ENCODE measurements around the gene UBL5. TPM values are rescaled to one million over a fixed set of nuclear protein-coding genes. Genes with fewer than 3 reads are reported as not detected.

Gene UBL5
- polyA plus RNA-seq, 1 of the 3 experiments (the other 2 are of a cell fraction) = 2,602 TPM

GRCh38 chr19:9848762-9849161, 21.0 kb downstream of the UBL5 start:
- TF ChIP-seq SMC3 (IDR thresholded peaks at IDR 0.05; ENCODE audit: low read depth, low read length) (no peak), ELF1 (IDR thresholded peaks at IDR 0.05) (no peak), JUND (IDR thresholded peaks at IDR 0.05) (no peak), REST (IDR thresholded peaks at IDR 0.05; ENCODE audit: low read depth, low read length) (no peak), CHD2 (IDR thresholded peaks at IDR 0.05; ENCODE audit: low read length, partially characterized antibody) (no peak), IRF3 (IDR thresholded peaks at IDR 0.05; ENCODE audit: low read depth, low read length) (no peak), FOXJ3 (CRISPR knock-in tag; IDR thresholded peaks at IDR 0.05) (no peak)
- Histone ChIP-seq H3K9me3 (no peaks in the 10 kb centered on the region), H3K27me3 (ENCODE audit: insufficient read depth) (no peaks in the 10 kb centered on the region), H3K4me1 (ENCODE audit: control insufficient read depth in 1 of 2, insufficient read depth in 2 of 2, low read depth in 1 of 2, low read length in 1 of 2) (no peaks in the 10 kb centered on the region; a peak in 1 of 4 replicates), H3K4me3 (ENCODE audit: low read depth in 2 of 2, low read length in 1 of 2) (no peak overlapping the region), H3F3A (replicated peaks; ENCODE audit: insufficient read depth) (no peaks in the 10 kb centered on the region), H3K79me2 (ENCODE audit: insufficient read depth) (peaks cover 4% of the 10 kb centered on the region; the same call in 1 of the 2 replicates), H3K9me2 (no peaks in the 10 kb centered on the region), H3K36me3 (replicated peaks in 1 of 2; ENCODE audit: control insufficient read depth in 1 of 2, insufficient read depth in 2 of 2, low read length in 1 of 2) (peaks cover under 1 to 28% of the 10 kb centered on the region in 2 experiments), H3K4me2 (no peak overlapping the region), H3K9ac (no peak overlapping the region), H3K27ac (ENCODE audit: low read depth in 2 of 2, low read length in 1 of 2) (no peak overlapping the region), H2AFZ (ENCODE audit: low read depth) (no peak overlapping the region), H4K20me1 (ENCODE audit: insufficient read depth) (peaks cover 19% of the 10 kb centered on the region)
- ChIA-PET POLR2A (no interaction called here), CTCF (interaction anchor here (1.1 to 1.6 kb wide), 3 partner anchors 10 to 129 kb away, joined by 3 to 4 read pairs (median 3); no protein-coding TSS in a partner anchor)
- WGBS (ENCODE audit: low lambda C conversion rate) = 94% methylated on average over 9 of the region's 23 CpGs
- DNase-seq = no peak

GRCh38 chr19:9849791-9850190, 22.1 kb downstream of the UBL5 start:
- ChIA-PET POLR2A (no interaction called here), CTCF (interaction anchor here (0.7 to 1.1 kb wide), 2 partner anchors 9 to 67 kb away, joined by 3 read pairs; no protein-coding TSS in a partner anchor)
- H3K9me3 ChIP-seq = no peaks in the 10 kb centered on the region
- no peaks in the 10 kb centered on the region for H3K9me2 ChIP-seq
- no peaks in the 10 kb centered on the region; a peak in 1 of 4 replicates for H3K4me1 ChIP-seq (ENCODE audit: control insufficient read depth in 1 of 2, insufficient read depth in 2 of 2, low read depth in 1 of 2, low read length in 1 of 2)
- no peak overlapping the region for H3K27ac ChIP-seq (ENCODE audit: low read depth in 2 of 2, low read length in 1 of 2)
- H2AFZ ChIP-seq (ENCODE audit: low read depth) = no peak overlapping the region
- H3F3A ChIP-seq (replicated peaks; ENCODE audit: insufficient read depth) = no peaks in the 10 kb centered on the region
- no peak for TF ChIP-seq SIN3A (IDR thresholded peaks at IDR 0.05; ENCODE audit: borderline replicate concordance, low read depth, low read length)
- TF ChIP-seq IRF3 (IDR thresholded peaks at IDR 0.05; ENCODE audit: low read depth, low read length) = no peak
- TF ChIP-seq TCF12 (IDR thresholded peaks at IDR 0.05) = no peak
- no peak for TF ChIP-seq RCOR1 (IDR thresholded peaks at IDR 0.05; ENCODE audit: low read length)
- no peak for TF ChIP-seq JUND (IDR thresholded peaks at IDR 0.05)
- TF ChIP-seq PBX3 (IDR thresholded peaks at IDR 0.05) = no peak
- TF ChIP-seq ELF1 (IDR thresholded peaks at IDR 0.05) = no peak
- no peak for TF ChIP-seq FOXM1 (IDR thresholded peaks at IDR 0.05; ENCODE audit: low read depth)
- no peak for TF ChIP-seq CTCF (IDR thresholded peaks at IDR 0.05)
- no peak for TF ChIP-seq MXI1 (IDR thresholded peaks at IDR 0.05; ENCODE audit: low read depth, low read length)
- no peak for TF ChIP-seq MEF2A (IDR thresholded peaks at IDR 0.05; ENCODE audit: borderline replicate concordance, low read depth)
- TF ChIP-seq RXRA (IDR thresholded peaks at IDR 0.05; ENCODE audit: borderline replicate concordance, low read depth) = no peak
- no peak for TF ChIP-seq MAX (IDR thresholded peaks at IDR 0.05; ENCODE audit: low read depth)
- TF ChIP-seq POLR2AphosphoS5 (IDR thresholded peaks at IDR 0.05; ENCODE audit: low read depth, low read length) = no peak
- no peak for TF ChIP-seq TEAD4 (IDR thresholded peaks at IDR 0.05; ENCODE audit: borderline replicate concordance, insufficient read depth)
- no peak for TF ChIP-seq YY1 (IDR thresholded peaks at IDR 0.05; ENCODE audit: low read depth)
- H3K9ac ChIP-seq = no peak overlapping the region
- DNase-seq = no peak
- peaks cover 0 to 19% of the 10 kb centered on the region in 2 experiments for H3K36me3 ChIP-seq (replicated peaks in 1 of 2; ENCODE audit: control insufficient read depth in 1 of 2, insufficient read depth in 2 of 2, low read length in 1 of 2)
- H3K27me3 ChIP-seq (ENCODE audit: insufficient read depth) = no peaks in the 10 kb centered on the region
- H4K20me1 ChIP-seq (ENCODE audit: insufficient read depth) = peaks cover 17% of the 10 kb centered on the region
- peaks cover 4% of the 10 kb centered on the region; the same call in 1 of the 2 replicates for H3K79me2 ChIP-seq (ENCODE audit: insufficient read depth)
- 100% methylated on average over 1 of the region's 7 CpGs for WGBS (ENCODE audit: low lambda C conversion rate)
- no peak overlapping the region for H3K4me2 ChIP-seq
- H3K4me3 ChIP-seq (ENCODE audit: low read depth in 2 of 2, low read length in 1 of 2) = no peak overlapping the region
